ENCODE measurements around the gene POLD4.
A peak's percentile ranks its signal among the peaks of the same experiment; 100 is the strongest.

Gene POLD4

DNA sequence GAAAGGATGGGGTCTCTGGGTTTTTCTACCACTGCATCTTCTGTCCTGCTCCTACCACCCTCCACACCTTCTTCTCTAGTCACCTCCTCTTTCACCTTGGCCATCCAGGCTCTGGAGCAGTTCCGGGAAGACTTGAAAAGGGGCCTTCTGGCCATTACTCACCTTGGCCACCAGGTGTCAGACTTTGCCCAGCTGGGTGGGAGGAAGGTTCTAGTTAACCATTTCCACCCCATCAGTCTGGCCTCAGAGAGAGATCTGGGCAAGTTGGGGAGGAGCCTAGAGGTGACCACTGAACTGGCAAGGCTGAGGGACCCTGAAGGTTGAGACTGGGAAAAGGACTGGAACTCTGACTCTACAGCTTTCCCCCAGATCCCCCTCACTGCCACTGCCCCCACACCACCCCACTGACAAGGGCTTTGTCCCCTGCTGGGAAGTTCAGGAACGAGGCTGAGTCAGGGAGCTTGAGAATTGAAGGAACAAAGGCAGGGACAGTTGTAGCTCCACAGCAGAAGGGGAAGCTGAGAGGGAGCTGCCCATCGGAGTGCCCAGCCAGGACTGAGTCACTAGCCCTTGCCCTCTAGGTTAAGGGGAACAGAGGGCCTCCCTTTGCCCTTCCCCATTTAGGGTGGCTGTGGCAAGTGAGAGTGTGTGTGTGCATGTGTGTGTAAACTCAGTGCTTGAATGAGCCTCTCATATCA lies 3.7 kb upstream of the POLD4 start:
- peak; percentile 75 to 85 for DNase-seq
- TF ChIP-seq GATA1 (IDR thresholded peaks at IDR 0.05; ENCODE audit: low read depth, low read length): no peak
- no peak for TF ChIP-seq POLR2A (IDR thresholded peaks at IDR 0.05; ENCODE audit: low read length)

GRCh38 chr11:67356387-67356863 lies 3.1 kb upstream of the POLD4 start:
- no peak for TF ChIP-seq POLR2A (IDR thresholded peaks at IDR 0.05; ENCODE audit: low read length)
- no peak for TF ChIP-seq GATA1 (IDR thresholded peaks at IDR 0.05; ENCODE audit: low read depth, low read length)
- no peak for DNase-seq

DNA sequence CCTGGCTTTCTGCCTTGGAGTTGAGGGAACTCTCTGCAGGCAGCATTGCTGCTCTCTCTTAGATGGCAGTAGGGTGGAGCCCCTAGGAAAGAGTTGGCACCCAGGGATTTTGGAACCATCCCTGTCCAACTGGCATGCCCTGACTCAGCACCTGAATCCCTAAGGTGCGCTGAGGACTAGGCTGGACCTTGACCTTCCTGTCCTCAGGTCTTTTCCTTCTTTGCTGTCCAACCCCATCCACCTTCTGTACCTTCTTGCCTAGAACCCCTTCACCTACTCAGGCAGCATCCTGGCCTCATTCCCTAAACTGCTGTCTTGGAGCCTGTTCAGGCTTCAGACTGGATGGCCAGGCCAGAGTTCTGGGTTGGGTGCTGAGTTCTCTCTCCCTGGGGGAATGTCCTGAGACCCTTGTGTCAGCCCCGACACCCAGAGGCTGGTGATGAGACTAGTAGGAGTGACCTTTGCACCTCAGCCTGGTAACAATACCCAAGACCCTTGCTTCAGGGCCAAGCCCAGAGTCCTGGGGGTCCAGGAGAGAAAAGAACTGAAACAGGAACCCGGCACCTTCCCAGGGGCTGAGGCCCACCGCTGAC lies 2.5 kb upstream of the POLD4 start:
- no peak for TF ChIP-seq GATA1 (IDR thresholded peaks at IDR 0.05; ENCODE audit: low read depth, low read length)
- TF ChIP-seq POLR2A (IDR thresholded peaks at IDR 0.05; ENCODE audit: low read length): no peak

GRCh38 chr11:67355023-67355793 lies 1.9 kb upstream of the POLD4 start:
- TF ChIP-seq POLR2A (IDR thresholded peaks at IDR 0.05; ENCODE audit: low read length) (no peak), GATA1 (IDR thresholded peaks at IDR 0.05; ENCODE audit: low read depth, low read length) (no peak)
- DNase-seq: no peak

More for the DNA sequence above, 2.5 kb upstream of the POLD4 start:
- no peak for DNase-seq

DNA sequence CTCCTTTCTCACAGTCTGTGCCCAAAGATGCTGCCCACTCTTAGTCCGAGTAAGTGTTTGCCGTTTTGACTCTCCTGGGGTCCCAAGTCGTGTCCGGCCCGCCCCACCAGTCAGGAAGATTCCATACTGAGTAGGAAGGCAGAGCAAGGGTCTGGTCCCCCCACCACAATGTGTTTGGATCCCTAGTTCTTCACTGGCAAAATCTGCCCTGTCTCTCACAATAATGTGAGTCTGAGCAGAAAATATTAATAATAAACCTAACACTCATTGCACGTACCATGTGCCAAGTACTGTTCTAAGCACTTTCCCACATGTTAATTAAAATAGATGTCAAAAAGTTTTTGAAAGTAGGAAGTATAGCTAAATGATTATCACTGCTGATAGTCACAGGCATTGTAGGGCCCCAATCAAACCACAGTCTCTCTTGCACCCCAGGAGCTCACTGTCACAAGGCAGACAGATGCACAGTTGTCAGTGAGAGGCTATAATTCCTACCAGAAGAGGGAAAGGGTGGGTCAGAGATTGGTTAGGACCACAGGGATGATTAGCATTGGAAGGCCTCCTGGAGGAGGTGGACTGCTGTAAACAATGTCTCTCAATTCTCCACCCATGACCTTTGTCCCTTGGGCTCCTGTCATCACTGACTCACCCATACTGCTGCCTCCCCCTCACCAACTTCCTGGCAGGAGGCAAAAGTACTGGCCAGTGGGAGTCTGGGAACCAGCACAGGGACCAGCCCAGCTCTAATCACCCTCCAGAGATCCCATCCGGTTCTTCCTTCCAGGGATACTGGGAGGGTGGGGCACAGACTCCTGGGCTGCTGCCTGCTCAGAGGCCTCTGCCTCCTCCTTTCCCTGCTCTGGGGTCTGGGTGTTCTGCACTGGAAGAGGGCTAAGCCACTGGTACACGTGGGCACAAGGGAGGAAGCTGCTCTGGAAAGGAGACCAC lies 1.0 kb upstream of the POLD4 start:
- no peak for TF ChIP-seq GATA1 (IDR thresholded peaks at IDR 0.05; ENCODE audit: low read depth, low read length)
- no peak for TF ChIP-seq POLR2A (IDR thresholded peaks at IDR 0.05; ENCODE audit: low read length)
- DNase-seq: peak; percentile 41 to 60

GRCh38 chr11:67352546-67353316 lies 615 bp downstream of the POLD4 start:
- DNase-seq: peak; percentile 61 to 78
- no peak for TF ChIP-seq GATA1 (IDR thresholded peaks at IDR 0.05; ENCODE audit: low read depth, low read length)
- no peak for TF ChIP-seq POLR2A (IDR thresholded peaks at IDR 0.05; ENCODE audit: low read length)

- peak; percentile 81 to 92 for DNase-seq
- TF ChIP-seq GATA1 (IDR thresholded peaks at IDR 0.05; ENCODE audit: low read depth, low read length) (no peak), POLR2A (IDR thresholded peaks at IDR 0.05; ENCODE audit: low read length) (no peak)
Measured at GRCh38 chr11:67351275-67352005, 1.9 kb downstream of the POLD4 start.

DNA sequence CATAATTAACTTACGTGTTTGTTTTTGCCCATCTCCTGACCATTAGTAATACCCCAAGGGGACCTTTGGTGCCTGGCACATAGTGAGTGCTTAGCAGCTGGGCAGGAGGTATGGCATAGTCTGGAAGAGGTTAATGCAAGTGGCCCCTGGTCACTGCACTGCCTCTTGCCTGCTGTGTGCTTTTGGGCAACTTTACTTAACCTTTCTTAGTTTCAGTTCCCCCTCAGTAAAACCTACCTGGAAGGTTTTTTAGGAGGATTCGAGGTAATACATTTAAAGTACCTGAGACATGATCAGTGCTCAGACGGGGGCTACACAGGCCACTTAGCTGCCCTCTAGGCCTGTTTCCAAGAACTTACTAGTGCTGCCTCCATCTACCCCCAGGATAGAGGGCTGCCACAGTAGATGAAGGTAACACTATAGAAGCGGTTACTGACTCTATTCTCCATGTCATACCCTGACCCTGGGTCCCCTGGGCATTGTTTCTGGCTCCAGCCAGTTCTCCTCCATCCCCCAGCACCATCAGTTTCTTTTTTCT lies 3.3 kb downstream of the POLD4 start:
- TF ChIP-seq POLR2A (IDR thresholded peaks at IDR 0.05; ENCODE audit: low read length) (no peak), GATA1 (IDR thresholded peaks at IDR 0.05; ENCODE audit: low read depth, low read length) (no peak)
- no peak for DNase-seq

- TF ChIP-seq POLR2A (IDR thresholded peaks at IDR 0.05; ENCODE audit: low read length) (no peak), GATA1 (IDR thresholded peaks at IDR 0.05; ENCODE audit: low read depth, low read length) (no peak)
- no peak for DNase-seq
Measured at GRCh38 chr11:67349457-67349856, 3.9 kb downstream of the POLD4 start.

- no peak for TF ChIP-seq GATA1 (IDR thresholded peaks at IDR 0.05; ENCODE audit: low read depth, low read length)
- no peak for TF ChIP-seq POLR2A (IDR thresholded peaks at IDR 0.05; ENCODE audit: low read length)
- no peak for DNase-seq
Measured at GRCh38 chr11:67349036-67349435, 4.3 kb downstream of the POLD4 start.

DNA sequence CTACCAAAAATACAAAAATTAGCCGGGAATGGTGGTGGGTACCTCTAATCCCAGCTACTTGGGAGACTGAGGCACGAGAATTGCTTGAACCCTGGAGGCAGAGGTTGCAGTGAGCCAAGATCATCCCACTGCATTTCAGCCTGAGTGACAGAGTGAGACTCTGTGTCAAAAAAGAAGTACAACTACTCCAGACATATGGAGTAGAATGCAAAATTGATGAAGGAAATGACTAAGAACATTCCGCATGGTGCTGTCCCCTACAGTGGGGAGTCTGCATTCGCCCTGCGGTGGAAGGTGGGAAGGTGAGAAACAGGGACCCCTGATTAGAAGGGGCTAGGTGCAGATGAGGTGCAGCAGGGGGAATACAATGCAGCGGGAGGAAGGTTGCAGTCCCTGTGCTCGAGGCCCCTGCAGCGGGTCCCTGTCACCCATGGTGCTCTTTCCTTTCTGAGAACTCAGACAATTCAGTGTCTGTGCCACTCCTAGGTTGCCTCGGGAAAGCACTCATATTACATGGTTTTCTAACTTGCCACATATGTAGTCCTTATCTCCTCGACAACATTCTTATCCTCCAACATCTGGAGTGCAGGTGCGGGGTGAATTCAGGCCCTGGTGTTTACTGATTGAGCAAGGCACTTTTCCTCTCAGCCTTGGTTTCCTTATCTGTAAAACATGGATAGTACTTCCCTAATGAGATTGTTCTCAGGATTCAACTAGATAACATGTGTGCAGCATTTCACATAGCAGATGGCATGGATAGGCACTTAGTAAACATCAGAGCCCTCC lies 5.2 kb downstream of the POLD4 start:
- DNase-seq: peak; percentile 40 to 87
- TF ChIP-seq GATA1 (IDR thresholded peaks at IDR 0.05; ENCODE audit: low read depth, low read length): no peak
- no peak for TF ChIP-seq POLR2A (IDR thresholded peaks at IDR 0.05; ENCODE audit: low read length)
